GM18870 (cell line): ENCODE measurements around the gene PRSS12.
A peak's percentile ranks its signal among the peaks of the same experiment; 100 is the strongest.
"Not testable (repeated sequence)": the region's sequence is repeated elsewhere in the genome, so short reads cannot be mapped to it uniquely, and the experiment has no call there.

Experiments used
- ATAC-seq: cut with Tn5 transposase; IDR thresholded peaks from one replicate; pipeline ENCODE4 v1.9.1; 2021; ENCODE audit warnings: moderate library complexity; ENCODE audit not compliant: unreplicated experiment

The PRSS12 gene

GRCh38 chr4:118280501-118281218, 72.1 kb downstream of the PRSS12 start:
- peak; percentile 24 for ATAC-seq

DNA sequence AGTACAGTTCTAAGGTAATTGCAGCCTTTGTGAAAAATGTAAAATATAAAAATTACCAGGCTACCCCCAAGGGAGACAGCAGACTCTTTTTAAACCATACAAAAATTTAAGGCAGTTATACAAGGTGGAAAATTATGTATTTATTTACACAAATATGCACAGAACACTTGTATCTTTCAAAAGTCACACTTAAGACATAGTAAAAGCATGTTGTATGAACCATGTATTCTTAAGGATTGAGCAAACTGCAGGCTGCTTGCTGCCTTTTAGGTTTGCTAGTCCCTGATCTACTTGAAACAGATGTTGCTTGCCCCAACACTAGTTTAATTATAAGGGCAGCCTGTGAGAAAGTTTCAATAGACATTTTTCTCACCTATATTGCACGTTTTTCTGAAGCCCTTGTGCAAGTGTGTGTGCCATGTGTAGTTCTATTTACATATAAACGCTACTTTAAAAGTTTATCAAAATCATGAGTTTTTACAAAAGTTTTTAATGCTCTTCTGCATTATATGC, 72.8 kb downstream of the PRSS12 start:
- no peak for ATAC-seq

- no peak for ATAC-seq
Observed at GRCh38 chr4:118279328-118279727, 73.5 kb downstream of the PRSS12 start.

GRCh38 chr4:118278473-118279274, 74.1 kb downstream of the PRSS12 start:
- ATAC-seq = peak; percentile 78

GRCh38 chr4:118277243-118277642, 75.6 kb downstream of the PRSS12 start:
- no peak for ATAC-seq

DNA sequence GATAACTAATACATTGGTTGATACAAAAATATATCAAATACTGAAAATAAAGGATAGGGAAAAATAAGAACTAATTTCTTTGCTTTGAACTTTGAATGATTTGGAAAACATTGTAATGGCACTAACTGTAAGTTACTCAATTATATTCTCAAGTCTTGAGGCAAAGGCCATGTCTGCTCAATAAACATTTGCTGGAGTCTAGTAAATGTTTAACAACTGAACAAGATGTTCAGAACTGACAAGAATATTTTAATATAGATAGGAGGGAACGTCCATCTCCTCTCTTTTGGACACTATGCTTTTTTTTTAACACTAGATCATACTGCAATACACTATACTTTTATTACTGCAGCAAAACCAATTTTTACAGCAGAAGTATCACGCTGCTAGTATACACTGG, 76.2 kb downstream of the PRSS12 start:
- ATAC-seq = no peak

DNA sequence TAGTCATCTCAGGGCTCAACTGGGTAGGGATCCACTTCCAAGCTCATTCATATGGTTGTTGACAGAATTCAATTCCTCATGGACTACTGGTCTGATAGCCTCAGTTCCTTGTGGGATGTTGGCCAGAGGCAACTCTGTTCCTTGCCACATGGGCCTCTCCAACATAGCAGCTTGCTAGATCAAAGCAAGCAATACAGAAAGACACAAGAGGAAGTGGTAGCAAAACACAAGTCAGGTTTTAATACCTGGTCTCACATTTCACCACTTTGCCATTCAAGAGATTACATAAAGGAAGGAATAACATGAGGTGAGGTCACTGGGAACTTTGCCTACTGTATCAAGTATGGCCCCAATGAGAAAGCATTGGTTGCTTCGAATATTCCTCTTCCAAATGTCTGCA, 79.2 kb downstream of the PRSS12 start:
- no peak for ATAC-seq

GRCh38 chr4:118271788-118272187, 81.0 kb downstream of the PRSS12 start:
- no peak for ATAC-seq

GRCh38 chr4:118270492-118270891, 82.3 kb downstream of the PRSS12 start:
- peak; percentile 67 for ATAC-seq

GRCh38 chr4:118268780-118269179, 84.0 kb downstream of the PRSS12 start:
- ATAC-seq = no peak

DNA sequence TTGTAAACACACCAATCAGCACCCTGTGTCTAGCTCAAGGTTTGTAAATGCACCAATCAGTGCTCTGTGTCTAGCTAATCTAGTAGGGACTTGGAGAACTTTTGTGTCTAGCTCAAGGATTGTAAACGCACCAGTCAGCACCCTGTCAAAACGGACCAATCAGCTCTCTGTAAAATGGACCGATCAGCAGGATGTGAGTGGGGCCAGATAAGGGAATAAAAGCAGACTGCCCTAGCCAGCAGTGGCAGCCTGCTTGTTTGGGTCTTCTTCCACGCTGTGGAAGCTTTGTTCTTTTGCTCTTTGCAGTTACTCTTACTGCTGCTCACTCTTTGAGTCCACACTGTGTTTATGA, 86.7 kb downstream of the PRSS12 start:
- not testable (repeated sequence) for ATAC-seq

GRCh38 chr4:118265312-118266144, 87.3 kb downstream of the PRSS12 start:
- no peak for ATAC-seq

DNA sequence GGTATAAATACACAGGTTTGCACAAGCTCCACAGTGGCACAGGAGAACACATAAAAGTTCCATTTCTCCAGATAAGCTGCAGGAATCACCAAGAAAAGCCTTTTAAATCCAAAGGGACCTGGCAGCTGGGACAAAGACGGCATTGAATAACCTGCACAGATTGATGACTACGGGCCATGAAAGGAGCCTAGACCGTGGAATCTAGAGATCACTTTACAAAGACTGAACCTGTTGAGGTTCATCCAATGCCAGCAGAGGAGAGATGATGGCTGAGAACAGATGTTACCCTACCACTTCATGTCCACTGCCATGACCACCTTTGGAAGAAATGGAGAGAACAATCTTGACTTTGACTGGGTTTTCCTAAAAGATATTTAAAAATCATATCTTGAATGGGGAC, 88.7 kb downstream of the PRSS12 start:
- ATAC-seq = no peak

GRCh38 chr4:118260309-118260708, 92.5 kb downstream of the PRSS12 start:
- no peak for ATAC-seq

DNA sequence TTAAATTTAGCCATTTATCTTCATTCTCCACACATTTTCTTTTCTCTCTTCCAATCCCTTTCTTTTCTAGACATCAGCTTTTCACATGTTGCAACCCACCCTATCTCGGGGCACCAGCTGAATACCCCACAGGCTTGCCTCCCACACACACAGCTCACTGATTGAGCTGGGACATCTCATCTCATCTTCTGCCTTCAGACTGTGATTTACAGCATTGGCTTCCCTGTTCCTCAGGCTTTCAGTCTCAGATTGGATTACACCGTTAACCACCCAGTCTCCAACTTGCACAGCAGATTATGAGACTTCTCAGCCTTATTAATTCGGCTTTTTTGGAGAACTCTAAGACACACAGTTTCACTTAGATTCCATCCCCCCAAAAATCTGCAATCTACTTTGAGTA, 93.7 kb downstream of the PRSS12 start:
- ATAC-seq = no peak

- no peak for ATAC-seq
Observed at GRCh38 chr4:118254368-118254767, 98.4 kb downstream of the PRSS12 start.

GRCh38 chr4:118249890-118250289, 102.9 kb downstream of the PRSS12 start:
- ATAC-seq = no peak

GRCh38 chr4:118237531-118237930, 115.3 kb downstream of the PRSS12 start:
- ATAC-seq = no peak

GRCh38 chr4:118235566-118236120, 117.2 kb downstream of the PRSS12 start:
- ATAC-seq = no peak
